ENCODE data around the gene IQGAP2. TPM values are rescaled to one million over a fixed set of nuclear protein-coding genes. Genes with fewer than 3 reads are reported as not detected.

IQGAP2 gene
- total RNA-seq, 6 donors from 2014 or later: 24.3 to 57.6 (median 28.9) TPM

DNA sequence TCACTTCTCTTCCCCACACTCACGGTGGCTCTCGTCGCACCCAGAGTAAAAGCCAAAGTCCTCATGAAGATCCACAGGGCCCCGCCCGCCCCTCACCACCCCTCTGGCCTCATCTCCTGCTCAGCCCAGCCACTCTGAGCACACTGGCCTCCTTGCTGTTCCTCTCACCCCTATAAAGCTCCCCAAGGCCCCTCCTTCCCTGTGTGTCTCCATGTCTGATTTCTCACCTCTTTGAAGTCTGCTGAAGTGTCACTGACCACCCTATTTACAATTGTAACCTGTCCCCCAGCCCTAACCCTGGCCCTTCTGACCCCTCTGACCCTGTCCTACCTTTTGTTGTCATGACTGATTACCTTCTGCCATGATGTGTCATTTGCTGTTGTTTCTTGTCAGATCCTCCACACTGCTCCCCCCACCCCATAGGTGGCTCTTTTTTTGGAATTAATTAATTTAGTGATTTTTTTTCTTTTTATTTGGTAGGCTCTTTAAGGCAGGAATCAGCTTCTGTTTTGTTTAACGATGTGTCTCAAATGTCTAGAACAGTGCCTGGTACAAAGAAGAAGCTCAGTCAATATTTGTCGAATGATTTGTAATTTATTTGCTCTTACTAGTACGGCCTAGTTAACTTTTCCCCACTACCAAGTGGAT lies 90.2 kb downstream of the IQGAP2 start:
- H3K27me3 ChIP-seq: no peaks in the 10 kb centered on the region
- WGBS, 2 donors: 90 to 92% methylated on average over 8 of the region's 8 CpGs
- no peaks in the 10 kb centered on the region for H3K4me1 ChIP-seq
- ATAC-seq (ENCODE audit: low FRiP score in 2 of 2): no peak
- H3K9me3 ChIP-seq: no peaks in the 10 kb centered on the region
- no peak overlapping the region for H3K4me3 ChIP-seq
- no peak for TF ChIP-seq POLR2AphosphoS5 (IDR thresholded peaks at IDR 0.05)
- no peak for TF ChIP-seq POLR2A (IDR thresholded peaks at IDR 0.05)
- TF ChIP-seq CTCF (IDR thresholded peaks at IDR 0.05): no peak
- no peak for TF ChIP-seq EP300 (IDR thresholded peaks at IDR 0.05)
- H3K27ac ChIP-seq: no peak overlapping the region
- no peaks in the 10 kb centered on the region for H3K36me3 ChIP-seq
- DNase-seq: no peak

- no peaks in the 10 kb centered on the region for H3K36me3 ChIP-seq
- H3K27ac ChIP-seq: no peak overlapping the region
- H3K4me1 ChIP-seq: no peaks in the 10 kb centered on the region
- WGBS, 2 donors: 96 to 97% methylated on average over 4 of the region's 4 CpGs
- H3K9me3 ChIP-seq: no peaks in the 10 kb centered on the region
- ATAC-seq (ENCODE audit: low FRiP score in 2 of 2) (no peak), DNase-seq (no peak)
- no peak for TF ChIP-seq POLR2AphosphoS5 (IDR thresholded peaks at IDR 0.05)
- no peak for TF ChIP-seq EP300 (IDR thresholded peaks at IDR 0.05)
- no peak for TF ChIP-seq POLR2A (IDR thresholded peaks at IDR 0.05)
- no peak for TF ChIP-seq CTCF (IDR thresholded peaks at IDR 0.05)
- no peaks in the 10 kb centered on the region for H3K27me3 ChIP-seq
- no peak overlapping the region for H3K4me3 ChIP-seq
These were observed 91.1 kb downstream of the IQGAP2 start for GRCh38 chr5:76494201-76494600.

DNA sequence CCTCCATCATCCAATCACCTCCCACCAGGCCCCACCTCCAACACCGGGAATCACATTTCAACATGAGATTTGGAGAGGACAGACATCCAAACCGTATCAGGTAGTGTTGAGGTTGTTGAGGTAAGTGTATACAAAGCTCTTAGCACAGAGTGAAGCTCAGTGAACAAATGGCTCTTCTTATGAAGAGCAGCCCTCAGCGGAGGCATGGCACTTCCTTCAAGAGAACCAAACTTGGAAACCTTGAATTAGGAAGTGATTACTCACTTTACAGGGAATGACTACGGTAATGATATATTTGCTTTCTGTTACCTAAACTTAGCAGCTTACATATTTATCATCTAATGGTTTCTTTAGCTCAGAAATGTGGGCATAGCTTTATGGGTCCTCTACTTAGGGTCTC lies 92.8 kb downstream of the IQGAP2 start:
- TF ChIP-seq POLR2A (IDR thresholded peaks at IDR 0.05) (no peak), EP300 (IDR thresholded peaks at IDR 0.05) (no peak), POLR2AphosphoS5 (IDR thresholded peaks at IDR 0.05) (no peak), CTCF (IDR thresholded peaks at IDR 0.05) (no peak)
- Histone ChIP-seq H3K4me1 (no peaks in the 10 kb centered on the region), H3K27me3 (no peaks in the 10 kb centered on the region), H3K27ac (no peak overlapping the region), H3K36me3 (no peaks in the 10 kb centered on the region), H3K9me3 (no peaks in the 10 kb centered on the region), H3K4me3 (no peak overlapping the region)
- ATAC-seq (ENCODE audit: low FRiP score in 2 of 2): no peak
- WGBS, 2 donors: 48 to 61% methylated on average over 3 to 4 of the region's 4 CpGs
- DNase-seq: no peak

DNA sequence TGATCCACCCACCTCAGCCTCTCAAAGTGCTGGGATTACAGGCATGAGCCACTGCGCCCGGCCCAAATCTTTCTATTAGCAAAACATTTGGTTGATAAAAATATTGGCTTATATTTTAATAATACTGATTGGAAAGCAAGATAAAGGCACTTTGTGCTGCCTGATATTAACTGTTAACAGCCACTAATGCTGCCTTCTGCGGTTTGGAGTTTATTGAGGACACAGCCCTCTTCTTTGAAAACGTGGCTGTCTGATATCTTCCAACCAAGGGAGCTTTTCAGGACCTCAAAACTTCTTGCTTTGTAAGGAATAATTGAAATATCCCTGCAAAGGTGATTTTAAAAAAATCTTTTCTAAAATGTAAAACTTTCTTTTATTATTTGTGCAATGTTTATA lies 94.0 kb downstream of the IQGAP2 start:
- H3K36me3 ChIP-seq: no peaks in the 10 kb centered on the region
- no peak for ATAC-seq (ENCODE audit: low FRiP score in 2 of 2)
- H3K4me3 ChIP-seq: no peak overlapping the region
- TF ChIP-seq EP300 (IDR thresholded peaks at IDR 0.05): no peak
- no peak for TF ChIP-seq POLR2AphosphoS5 (IDR thresholded peaks at IDR 0.05)
- TF ChIP-seq POLR2A (IDR thresholded peaks at IDR 0.05): no peak
- TF ChIP-seq CTCF (IDR thresholded peaks at IDR 0.05): no peak
- H3K9me3 ChIP-seq: no peaks in the 10 kb centered on the region
- 75 to 79% methylated on average over 4 of the region's 4 CpGs for WGBS, 2 donors
- H3K27me3 ChIP-seq: no peaks in the 10 kb centered on the region
- no peaks in the 10 kb centered on the region for H3K4me1 ChIP-seq
- H3K27ac ChIP-seq: no peak overlapping the region
- DNase-seq: no peak
